GM12878 (cell line): ENCODE data around the gene KCNQ1OT1. TPM values are rescaled to one million over a fixed set of nuclear protein-coding genes. Genes with fewer than 3 reads are reported as not detected.

Source experiments
- BRCA1 ChIP-seq: IDR thresholded peaks from 2 replicates; pipeline ENCODE4 v1.6.1; 2011; ENCODE audit warnings: low read depth, low read length, improper control_type of control experiment
- CUX1 ChIP-seq: IDR thresholded peaks from 2 replicates; pipeline ENCODE4 v1.6.1; 2012; ENCODE audit warnings: improper control_type of control experiment, low read depth, low read length; ENCODE audit not compliant: insufficient replicate concordance
- EGR1 ChIP-seq, 2 experiments: IDR thresholded peaks; 1 replicate in 1 of 2; 2 replicates in 1 of 2; pipeline ENCODE4 v1.6.1; 2011 to 2012; ENCODE audit warnings: low read depth in 2 of 2, low read length in 2 of 2, borderline replicate concordance in 1 of 2, mild to moderate bottlenecking in 1 of 2, moderate library complexity in 1 of 2
- EP300 ChIP-seq, 2 experiments: fragments of 150-350 bp in 1 of 2; IDR thresholded peaks; 2 replicates each; pipeline ENCODE4 v1.6.1; 2011 to 2012; ENCODE audit warnings: low read depth in 2 of 2, low read length in 2 of 2, borderline replicate concordance in 1 of 2, improper control_type of control experiment in 1 of 2, inconsistent platforms in 1 of 2; ENCODE audit not compliant: control insufficient read depth in 1 of 2
- JUND ChIP-seq: IDR thresholded peaks from 2 replicates; pipeline ENCODE4 v1.6.1; 2012; ENCODE audit warnings: low read depth, mild to moderate bottlenecking, low read length, improper control_type of control experiment, moderate library complexity
- PML ChIP-seq: IDR thresholded peaks from 2 replicates; pipeline ENCODE4 v1.6.1; 2012; ENCODE audit warnings: low read length, inconsistent platforms
- SPI1 ChIP-seq: IDR thresholded peaks from 2 replicates; pipeline ENCODE4 v1.6.1; 2011; ENCODE audit warnings: low read depth, mild to moderate bottlenecking, low read length, moderate library complexity, borderline replicate concordance; ENCODE audit not compliant: insufficient read depth
- ZBTB40 ChIP-seq: fragments of 450-650 bp; IDR thresholded peaks from 2 replicates; pipeline ENCODE4 v1.6.1; 2016; ENCODE audit warnings: mild to moderate bottlenecking, moderate library complexity, borderline replicate concordance
- polyA plus RNA-seq, 11 experiments: library from polyadenylated mRNA; depleted of rRNA in 4 of 11; unstranded in 6 of 11; stranded (reverse) in 5 of 11; fragments of >200 nt; fragmentation: Nextera tagmentation in 4 of 11; fragmentation: Illumina TruSeq in 1 of 11; extraction: Ambion mirVana in 4 of 11; extraction: Trizol in 1 of 11; gene quantifications; 1 replicate in 1 of 11; 2 replicates in 10 of 11; pipeline versions ENCODE4 v1.2.1 to v1.2.3, GENCODE V29; 2011 to 2016; ENCODE audit warnings: inconsistent platforms in 2 of 11, missing spikeins in 2 of 11, low read depth in 1 of 11
- total RNA-seq, 4 experiments: library from RNA; depleted of rRNA in 3 of 4; stranded (reverse); fragments of >200 nt in 3 of 4; fragmentation: Illumina TruSeq in 1 of 4; extraction: Trizol in 1 of 4; gene quantifications; 2 replicates each; pipeline versions ENCODE4 v1.2.1 to v1.2.3, GENCODE V29; 2013 to 2021

KCNQ1OT1 gene
- total and polyA plus RNA-seq, 10 of the 15 experiments (the other 5 are each of a cell fraction or from before 2014, with no cell fraction given): 0.02 to 1.6 (median 0.41) TPM

DNA sequence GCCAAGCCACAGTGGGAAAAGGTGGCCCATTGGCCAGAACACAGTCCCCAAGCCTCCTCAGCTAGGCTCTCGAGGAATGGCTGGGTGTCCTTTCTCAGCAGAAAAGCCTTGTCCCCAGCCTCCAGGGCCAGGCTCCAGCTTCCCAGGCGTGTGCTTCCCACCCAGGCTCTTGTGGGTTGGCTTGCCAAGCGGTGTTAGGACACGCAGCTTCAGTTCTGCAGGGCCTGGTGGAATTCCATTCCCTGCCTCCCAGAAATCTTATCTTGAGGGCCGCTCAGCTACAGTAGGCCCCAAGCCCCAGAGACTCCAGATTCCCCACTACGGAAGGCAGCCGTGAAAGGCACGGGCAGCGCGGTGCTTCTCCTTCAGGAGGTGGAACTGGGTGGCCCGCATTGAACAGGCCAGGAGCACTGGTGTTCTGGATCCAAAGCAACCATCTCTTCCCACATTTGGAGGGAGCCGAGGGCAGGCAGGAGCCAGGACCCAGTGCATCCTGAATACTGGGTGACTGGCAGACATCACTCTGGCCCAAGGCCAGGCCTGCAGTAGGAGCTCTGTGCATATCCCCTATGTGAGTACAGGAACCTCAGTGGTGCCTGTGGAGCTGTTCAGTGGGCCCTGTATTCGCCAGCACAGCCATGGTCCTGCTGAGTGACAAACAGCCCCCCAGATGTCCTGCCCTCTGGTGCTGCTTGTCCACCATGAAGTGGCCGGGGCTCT is 16.7 kb upstream of the KCNQ1OT1 start (continued):
- TF ChIP-seq EP300 (IDR thresholded peaks at IDR 0.05; ENCODE audit: borderline replicate concordance in 1 of 2, control insufficient read depth in 1 of 2, low read depth in 2 of 2, low read length in 2 of 2) (no peak), BRCA1 (no peak), SPI1 (no peak), PML (no peak), JUND (no peak), ZBTB40 (no peak), CUX1 (no peak), EGR1 (IDR thresholded peaks at IDR 0.05; ENCODE audit: borderline replicate concordance in 1 of 2, low read depth in 2 of 2, low read length in 2 of 2) (no peak)
